H1 (cell line): ENCODE results near the gene GSAP. TPM values are rescaled to one million over a fixed set of nuclear protein-coding genes. Genes with fewer than 3 reads are reported as not detected.

ENCODE experiments used
- ASH2L ChIP-seq: fragments of 200-600, 300-600 bp; sonication (generic); IDR thresholded peaks from one replicate; pipeline ENCODE4 v1.7.1; 2017; ENCODE audit warnings: low read length
- CREB1 ChIP-seq: IDR thresholded peaks from 2 replicates; pipeline ENCODE4 v1.6.1; 2012; ENCODE audit warnings: inconsistent platforms
- FOSL1 ChIP-seq: IDR thresholded peaks from 2 replicates; pipeline ENCODE4 v1.6.1; 2011; ENCODE audit warnings: mild to moderate bottlenecking, low read depth, low read length, moderate library complexity; ENCODE audit not compliant: insufficient read depth
- GABPA ChIP-seq: IDR thresholded peaks from 2 replicates; pipeline ENCODE4 v1.6.1; 2011; ENCODE audit warnings: mild to moderate bottlenecking, low read length, moderate library complexity, borderline replicate concordance; ENCODE audit not compliant: insufficient read depth
- SAP30 ChIP-seq: fragments of 300-600 bp; sonication (generic); IDR thresholded peaks from 2 replicates; pipeline ENCODE4 v1.7.1; 2012; ENCODE audit warnings: low read length, moderate library complexity, mild to moderate bottlenecking, inconsistent platforms; ENCODE audit not compliant: insufficient read depth, insufficient replicate concordance
- TCF12 ChIP-seq: IDR thresholded peaks from 2 replicates; pipeline ENCODE4 v1.6.1; 2011; ENCODE audit warnings: low read depth, mild to moderate bottlenecking, low read length
- polyA plus RNA-seq, 7 experiments: library from polyadenylated mRNA; depleted of rRNA in 3 of 7; stranded (reverse) in 5 of 7; unstranded in 2 of 7; fragments of >200 nt in 5 of 7; fragments of 200-250 nt in 2 of 7; gene quantifications; 1 replicate in 5 of 7; 2 replicates in 1 of 7; 4 replicates in 1 of 7; pipeline versions ENCODE4 v1.2.1 to v1.2.3, GENCODE V29; 2011 to 2013; ENCODE audit warnings: missing spikeins in 2 of 7, mixed read lengths in 2 of 7
- total RNA-seq: library from RNA; stranded (reverse); fragmentation: NEBNext Ultra II Directional; extraction: Animal tissue kit (Norgen Biotek cat#: 25700); gene quantifications from 2 replicates; pipeline ENCODE4 v1.2.1, GENCODE V29; 2021
- TF ChIP-seq, protein P1 (sequence below): fragments of 300-600 bp; sonication (generic); IDR thresholded peaks from 2 replicates; pipeline ENCODE4 v1.7.1; 2012; ENCODE audit warnings: low read length, moderate library complexity, mild to moderate bottlenecking, inconsistent platforms; ENCODE audit not compliant: insufficient replicate concordance

GSAP gene
- total and polyA plus RNA-seq, 2 of the 8 experiments (the other 6 are each of a cell fraction or from before 2014, with no cell fraction given), result 0.93 to 2.1 TPM

DNA sequence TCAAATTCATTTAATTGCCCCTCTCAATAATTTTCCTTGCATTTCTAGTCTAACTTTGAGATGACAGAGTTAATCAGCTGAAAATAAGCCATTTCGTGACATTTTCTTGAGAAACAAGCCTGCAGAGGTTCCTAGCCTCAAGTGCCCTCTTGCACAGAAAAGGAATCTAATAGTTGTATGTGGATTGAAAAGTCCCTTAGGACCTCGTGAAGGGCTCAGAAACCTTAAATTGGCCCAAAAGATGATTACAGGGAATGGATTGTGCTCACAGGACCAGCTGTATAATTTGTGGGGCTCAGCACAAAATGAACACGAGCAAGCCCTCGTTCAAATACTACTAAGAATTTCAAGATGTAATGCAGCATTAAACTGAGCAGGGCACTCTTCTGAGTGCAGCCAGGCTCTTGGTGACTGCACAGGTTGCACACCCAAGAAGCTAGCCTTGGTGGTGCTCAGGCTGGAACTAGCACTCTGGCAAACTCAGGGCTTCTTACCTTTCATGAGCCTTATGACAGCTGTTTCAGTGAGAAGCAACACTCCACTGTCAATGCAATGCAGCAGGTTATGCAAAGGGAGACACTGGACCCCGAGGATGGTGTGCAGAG lies 102.2 kb downstream of the GSAP start (continued):
- TF ChIP-seq ASH2L (no peak), CREB1 (no peak), GABPA (no peak), SAP30 (no peak), FOSL1 (no peak), TCF12 (no peak)
- TF ChIP-seq, protein P1, sequence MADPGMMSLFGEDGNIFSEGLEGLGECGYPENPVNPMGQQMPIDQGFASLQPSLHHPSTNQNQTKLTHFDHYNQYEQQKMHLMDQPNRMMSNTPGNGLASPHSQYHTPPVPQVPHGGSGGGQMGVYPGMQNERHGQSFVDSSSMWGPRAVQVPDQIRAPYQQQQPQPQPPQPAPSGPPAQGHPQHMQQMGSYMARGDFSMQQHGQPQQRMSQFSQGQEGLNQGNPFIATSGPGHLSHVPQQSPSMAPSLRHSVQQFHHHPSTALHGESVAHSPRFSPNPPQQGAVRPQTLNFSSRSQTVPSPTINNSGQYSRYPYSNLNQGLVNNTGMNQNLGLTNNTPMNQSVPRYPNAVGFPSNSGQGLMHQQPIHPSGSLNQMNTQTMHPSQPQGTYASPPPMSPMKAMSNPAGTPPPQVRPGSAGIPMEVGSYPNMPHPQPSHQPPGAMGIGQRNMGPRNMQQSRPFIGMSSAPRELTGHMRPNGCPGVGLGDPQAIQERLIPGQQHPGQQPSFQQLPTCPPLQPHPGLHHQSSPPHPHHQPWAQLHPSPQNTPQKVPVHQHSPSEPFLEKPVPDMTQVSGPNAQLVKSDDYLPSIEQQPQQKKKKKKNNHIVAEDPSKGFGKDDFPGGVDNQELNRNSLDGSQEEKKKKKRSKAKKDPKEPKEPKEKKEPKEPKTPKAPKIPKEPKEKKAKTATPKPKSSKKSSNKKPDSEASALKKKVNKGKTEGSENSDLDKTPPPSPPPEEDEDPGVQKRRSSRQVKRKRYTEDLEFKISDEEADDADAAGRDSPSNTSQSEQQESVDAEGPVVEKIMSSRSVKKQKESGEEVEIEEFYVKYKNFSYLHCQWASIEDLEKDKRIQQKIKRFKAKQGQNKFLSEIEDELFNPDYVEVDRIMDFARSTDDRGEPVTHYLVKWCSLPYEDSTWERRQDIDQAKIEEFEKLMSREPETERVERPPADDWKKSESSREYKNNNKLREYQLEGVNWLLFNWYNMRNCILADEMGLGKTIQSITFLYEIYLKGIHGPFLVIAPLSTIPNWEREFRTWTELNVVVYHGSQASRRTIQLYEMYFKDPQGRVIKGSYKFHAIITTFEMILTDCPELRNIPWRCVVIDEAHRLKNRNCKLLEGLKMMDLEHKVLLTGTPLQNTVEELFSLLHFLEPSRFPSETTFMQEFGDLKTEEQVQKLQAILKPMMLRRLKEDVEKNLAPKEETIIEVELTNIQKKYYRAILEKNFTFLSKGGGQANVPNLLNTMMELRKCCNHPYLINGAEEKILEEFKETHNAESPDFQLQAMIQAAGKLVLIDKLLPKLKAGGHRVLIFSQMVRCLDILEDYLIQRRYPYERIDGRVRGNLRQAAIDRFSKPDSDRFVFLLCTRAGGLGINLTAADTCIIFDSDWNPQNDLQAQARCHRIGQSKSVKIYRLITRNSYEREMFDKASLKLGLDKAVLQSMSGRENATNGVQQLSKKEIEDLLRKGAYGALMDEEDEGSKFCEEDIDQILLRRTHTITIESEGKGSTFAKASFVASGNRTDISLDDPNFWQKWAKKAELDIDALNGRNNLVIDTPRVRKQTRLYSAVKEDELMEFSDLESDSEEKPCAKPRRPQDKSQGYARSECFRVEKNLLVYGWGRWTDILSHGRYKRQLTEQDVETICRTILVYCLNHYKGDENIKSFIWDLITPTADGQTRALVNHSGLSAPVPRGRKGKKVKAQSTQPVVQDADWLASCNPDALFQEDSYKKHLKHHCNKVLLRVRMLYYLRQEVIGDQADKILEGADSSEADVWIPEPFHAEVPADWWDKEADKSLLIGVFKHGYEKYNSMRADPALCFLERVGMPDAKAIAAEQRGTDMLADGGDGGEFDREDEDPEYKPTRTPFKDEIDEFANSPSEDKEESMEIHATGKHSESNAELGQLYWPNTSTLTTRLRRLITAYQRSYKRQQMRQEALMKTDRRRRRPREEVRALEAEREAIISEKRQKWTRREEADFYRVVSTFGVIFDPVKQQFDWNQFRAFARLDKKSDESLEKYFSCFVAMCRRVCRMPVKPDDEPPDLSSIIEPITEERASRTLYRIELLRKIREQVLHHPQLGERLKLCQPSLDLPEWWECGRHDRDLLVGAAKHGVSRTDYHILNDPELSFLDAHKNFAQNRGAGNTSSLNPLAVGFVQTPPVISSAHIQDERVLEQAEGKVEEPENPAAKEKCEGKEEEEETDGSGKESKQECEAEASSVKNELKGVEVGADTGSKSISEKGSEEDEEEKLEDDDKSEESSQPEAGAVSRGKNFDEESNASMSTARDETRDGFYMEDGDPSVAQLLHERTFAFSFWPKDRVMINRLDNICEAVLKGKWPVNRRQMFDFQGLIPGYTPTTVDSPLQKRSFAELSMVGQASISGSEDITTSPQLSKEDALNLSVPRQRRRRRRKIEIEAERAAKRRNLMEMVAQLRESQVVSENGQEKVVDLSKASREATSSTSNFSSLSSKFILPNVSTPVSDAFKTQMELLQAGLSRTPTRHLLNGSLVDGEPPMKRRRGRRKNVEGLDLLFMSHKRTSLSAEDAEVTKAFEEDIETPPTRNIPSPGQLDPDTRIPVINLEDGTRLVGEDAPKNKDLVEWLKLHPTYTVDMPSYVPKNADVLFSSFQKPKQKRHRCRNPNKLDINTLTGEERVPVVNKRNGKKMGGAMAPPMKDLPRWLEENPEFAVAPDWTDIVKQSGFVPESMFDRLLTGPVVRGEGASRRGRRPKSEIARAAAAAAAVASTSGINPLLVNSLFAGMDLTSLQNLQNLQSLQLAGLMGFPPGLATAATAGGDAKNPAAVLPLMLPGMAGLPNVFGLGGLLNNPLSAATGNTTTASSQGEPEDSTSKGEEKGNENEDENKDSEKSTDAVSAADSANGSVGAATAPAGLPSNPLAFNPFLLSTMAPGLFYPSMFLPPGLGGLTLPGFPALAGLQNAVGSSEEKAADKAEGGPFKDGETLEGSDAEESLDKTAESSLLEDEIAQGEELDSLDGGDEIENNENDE, result no peak
